CD4-positive, alpha-beta T cell treated with Interferon gamma for 1 hour (primary cell): ENCODE measurements around the gene THSD4.
"Not testable (repeated sequence)": the region's sequence is repeated elsewhere in the genome, so short reads cannot be mapped to it uniquely, and the experiment has no call there.

Experiments used
- DNase-seq: peaks from one replicate; pipeline ENCODE4 v3.0.0-alpha.2; 2020

THSD4 gene

GRCh38 chr15:71362556-71362955 is 247.3 kb downstream of the THSD4 start:
- DNase-seq = no peak

- no peak for DNase-seq
Measured at GRCh38 chr15:71362987-71363968, 248.0 kb downstream of the THSD4 start.

- no peak for DNase-seq
Measured at GRCh38 chr15:71364117-71364584, 248.9 kb downstream of the THSD4 start.

- DNase-seq = no peak
Measured at GRCh38 chr15:71366522-71366921, 251.3 kb downstream of the THSD4 start.

- DNase-seq = no peak
Measured at GRCh38 chr15:71366926-71367325, 251.7 kb downstream of the THSD4 start.

GRCh38 chr15:71367737-71368136 is 252.5 kb downstream of the THSD4 start:
- not testable (repeated sequence) for DNase-seq

- DNase-seq = not testable (repeated sequence)
Measured at GRCh38 chr15:71372769-71373168, 257.5 kb downstream of the THSD4 start.

- DNase-seq = no peak
Measured at GRCh38 chr15:71373917-71374316, 258.6 kb downstream of the THSD4 start.

GRCh38 chr15:71374607-71375352 is 259.5 kb downstream of the THSD4 start:
- no peak for DNase-seq

GRCh38 chr15:71375934-71376333 is 260.7 kb downstream of the THSD4 start:
- DNase-seq = no peak

GRCh38 chr15:71379893-71380292 is 264.6 kb downstream of the THSD4 start:
- DNase-seq = no peak

GRCh38 chr15:71380345-71380744 is 265.1 kb downstream of the THSD4 start:
- DNase-seq = no peak

GRCh38 chr15:71384501-71384900 is 269.2 kb downstream of the THSD4 start:
- no peak for DNase-seq

GRCh38 chr15:71385026-71385425 is 269.8 kb downstream of the THSD4 start:
- DNase-seq = no peak

GRCh38 chr15:71385457-71385856 is 270.2 kb downstream of the THSD4 start:
- no peak for DNase-seq

- DNase-seq = no peak
Measured at GRCh38 chr15:71386005-71386404, 270.7 kb downstream of the THSD4 start.

GRCh38 chr15:71386448-71387236 is 271.4 kb downstream of the THSD4 start:
- no peak for DNase-seq

GRCh38 chr15:71387810-71388209 is 272.5 kb downstream of the THSD4 start:
- DNase-seq = no peak

GRCh38 chr15:71390096-71390495 is 274.8 kb downstream of the THSD4 start:
- DNase-seq = no peak

- DNase-seq = no peak
Measured at GRCh38 chr15:71391421-71392088, 276.3 kb downstream of the THSD4 start.

GRCh38 chr15:71392861-71393283 is 277.6 kb downstream of the THSD4 start:
- DNase-seq = no peak

GRCh38 chr15:71393383-71393782 is 278.1 kb downstream of the THSD4 start:
- no peak for DNase-seq
